Neural cell (in vitro differentiated cells): ENCODE results near the gene KLHDC9. TPM values are rescaled to one million over a fixed set of nuclear protein-coding genes. Genes with fewer than 3 reads are reported as not detected.

Experiments
- H2AFZ ChIP-seq: fragments of 200-600, 300-800 bp; sonication (generic), shearing (Covaris generic); 2 replicates; pipeline ENCODE4 v1.6.0; 2014; ENCODE audit warnings: low read depth, mild to moderate bottlenecking, antibody characterized with exemption, low read length, moderate library complexity
- H3F3A ChIP-seq: fragments of 200-600 bp; shearing (Covaris generic); 2 replicates; pipeline ENCODE4 v1.6.1; 2016; ENCODE audit warnings: mild to moderate bottlenecking, moderate library complexity, mixed read lengths, antibody characterized with exemption, low read length; ENCODE audit not compliant: insufficient read depth, poor library complexity, severe bottlenecking
- H3K27ac ChIP-seq: fragments of 200-600, 300-800 bp; sonication (generic), shearing (Covaris generic); 2 replicates; pipeline ENCODE4 v1.5.1; 2014; ENCODE audit warnings: mild to moderate bottlenecking, low read length, moderate library complexity
- H3K27me3 ChIP-seq: fragments of 300-800, 200-600 bp; sonication (generic), shearing (Covaris generic); 2 replicates; pipeline ENCODE4 v1.6.0; 2014; ENCODE audit warnings: mild to moderate bottlenecking, low read depth, low read length, moderate library complexity; ENCODE audit not compliant: insufficient read depth
- H3K36me3 ChIP-seq: fragments of 300-800, 200-600 bp; sonication (generic), shearing (Covaris generic); 2 replicates; pipeline ENCODE4 v1.5.1; 2014; ENCODE audit warnings: mild to moderate bottlenecking, antibody characterized with exemption, low read length, moderate library complexity; ENCODE audit not compliant: insufficient read depth
- H3K4me2 ChIP-seq: fragments of 300-800, 200-600 bp; sonication (generic), shearing (Covaris generic); 2 replicates; pipeline ENCODE4 v1.6.0; 2014; ENCODE audit warnings: mild to moderate bottlenecking, low read length
- H3K4me3 ChIP-seq: fragments of 300-800, 200-600 bp; sonication (generic), shearing (Covaris generic); 2 replicates; pipeline ENCODE4 v1.5.1; 2014; ENCODE audit warnings: mild to moderate bottlenecking, low read length, moderate library complexity
- H3K79me2 ChIP-seq: fragments of 200-600 bp; shearing (Covaris generic); replicated peaks from 2 replicates; pipeline ENCODE4 v1.6.0; 2014; ENCODE audit warnings: mild to moderate bottlenecking, low read length, moderate library complexity; ENCODE audit not compliant: insufficient read depth
- H3K9ac ChIP-seq: fragments of 300-800, 200-600 bp; sonication (generic), shearing (Covaris generic); 2 replicates; pipeline ENCODE4 v1.6.1; 2016; ENCODE audit warnings: mild to moderate bottlenecking, low read length, mixed read lengths
- H3K9me2 ChIP-seq: fragments of 200-600 bp; shearing (Covaris generic); 2 replicates; pipeline ENCODE4 v1.6.1; 2016; ENCODE audit warnings: mild to moderate bottlenecking, low read length, mixed read lengths; ENCODE audit not compliant: insufficient read depth
- H3K9me3 ChIP-seq: fragments of 200-600, 300-800 bp; sonication (generic), shearing (Covaris generic); 2 replicates; pipeline ENCODE4 v1.6.1; 2016; ENCODE audit warnings: mild to moderate bottlenecking, mixed run types, low read length, moderate library complexity, mixed read lengths
- H4K20me1 ChIP-seq: fragments of 200-600 bp; shearing (Covaris generic); 2 replicates; pipeline ENCODE4 v1.6.1; 2016; ENCODE audit warnings: mild to moderate bottlenecking, mixed run types; ENCODE audit not compliant: insufficient read depth
- EP300 ChIP-seq: fragments of 450-650 bp; conservative IDR thresholded peaks from 2 replicates; pipeline ENCODE4 v1.6.1; 2014; ENCODE audit warnings: antibody characterized with exemption, mild to moderate bottlenecking, moderate library complexity; ENCODE audit not compliant: poor library complexity, severe bottlenecking
- EZH2 ChIP-seq: fragments of 200-600, 300-800 bp; shearing (Covaris generic), sonication (generic); IDR thresholded peaks from 2 replicates; pipeline ENCODE4 v1.6.1; 2014; ENCODE audit warnings: antibody characterized with exemption, low read length, borderline replicate concordance, mild to moderate bottlenecking; ENCODE audit not compliant: insufficient read depth, poor library complexity, severe bottlenecking
- MXI1 ChIP-seq: fragments of 450-650 bp; conservative IDR thresholded peaks from 2 replicates; pipeline ENCODE4 v1.6.1; 2014; ENCODE audit warnings: antibody characterized with exemption, mild to moderate bottlenecking; ENCODE audit not compliant: poor library complexity, severe bottlenecking
- POLR2AphosphoS5 ChIP-seq: IDR thresholded peaks from 2 replicates; pipeline ENCODE4 v1.6.1; 2012
- RAD21 ChIP-seq: fragments of 450-650 bp; conservative IDR thresholded peaks from 2 replicates; pipeline ENCODE4 v1.6.1; 2014; ENCODE audit warnings: antibody characterized with exemption, mild to moderate bottlenecking, moderate library complexity
- SMC3 ChIP-seq: fragments of 450-650 bp; conservative IDR thresholded peaks from 2 replicates; pipeline ENCODE4 v1.6.1; 2014; ENCODE audit warnings: antibody characterized with exemption, mild to moderate bottlenecking, moderate library complexity; ENCODE audit not compliant: poor library complexity
- TAF1 ChIP-seq: IDR thresholded peaks from 2 replicates; pipeline ENCODE4 v1.6.1; 2012; ENCODE audit warnings: low read depth
- polyA plus RNA-seq: library from polyadenylated mRNA; depleted of rRNA; stranded (reverse); fragments of >200 nt; gene quantifications from 2 replicates; pipeline ENCODE4 v1.2.3, GENCODE V29; 2014
- TF ChIP-seq, protein P1 (sequence below): fragments of 450-650 bp; IDR thresholded peaks from 2 replicates; pipeline ENCODE4 v1.5.1; 2014; ENCODE audit warnings: antibody characterized with exemption, mild to moderate bottlenecking, moderate library complexity; ENCODE audit not compliant: poor library complexity, severe bottlenecking
- TF ChIP-seq, protein P2 (sequence below): IDR thresholded peaks from 2 replicates; pipeline ENCODE4 v1.6.1; 2012; ENCODE audit warnings: borderline replicate concordance

Gene KLHDC9
- polyA plus RNA-seq, 1 donor from 2014 or later, result 78.1 TPM

DNA sequence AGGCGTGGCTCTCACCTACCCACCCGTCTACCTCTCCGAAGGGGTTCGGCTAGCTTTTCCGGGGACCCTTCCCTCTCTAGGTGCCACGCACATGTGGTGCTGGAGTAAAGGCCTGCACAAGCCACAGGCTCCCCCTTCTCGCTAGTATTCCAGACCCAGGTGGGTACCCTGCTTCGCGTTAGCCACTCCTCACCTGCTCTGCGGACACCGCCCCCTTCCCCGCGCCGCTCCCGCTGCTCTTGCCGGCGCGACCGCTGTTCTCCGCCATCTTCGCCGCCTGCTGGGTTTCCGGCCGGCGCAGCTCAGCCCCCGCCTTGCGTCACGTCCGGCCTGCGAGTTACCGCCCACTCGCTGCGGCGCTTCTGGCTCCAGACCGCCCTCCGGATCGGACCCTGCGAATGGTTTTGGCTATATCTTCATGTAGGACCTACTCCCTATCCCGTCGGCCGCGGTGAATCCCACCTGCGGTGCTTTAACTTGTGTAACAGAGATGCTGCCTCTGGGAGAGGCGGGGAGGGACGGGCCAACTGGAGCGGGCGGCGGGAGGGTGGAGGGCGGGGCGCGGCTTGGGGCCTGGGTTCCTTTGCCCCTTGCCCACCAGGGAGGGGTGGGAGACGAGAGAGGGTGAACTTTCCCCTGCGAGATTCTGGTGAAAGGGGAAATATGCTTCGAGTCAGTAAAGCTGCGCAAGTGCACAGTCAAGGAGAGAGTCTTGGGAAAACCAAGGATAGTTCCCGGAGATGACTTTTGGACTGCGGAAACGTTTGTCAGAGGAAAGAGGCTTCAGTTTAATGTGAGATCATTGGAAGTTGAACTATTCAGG lies 19.8 kb downstream of the KLHDC9 start, which contains the start of the genes NIT1 and PFDN2:
Gene NIT1 (plus strand): TSS at position 347 of the 823 bp plus-strand sequence. CDS start 72 bp downstream, at position 419.
Gene PFDN2 (minus strand): TSS at position 279 of the 823 bp plus-strand sequence. CDS start 11 bp downstream, at position 268.
- no peaks in the 10 kb centered on the region for H3K9me3 ChIP-seq
- H3K9ac ChIP-seq, result peak within 1 kb of the TSS; percentile 95
- H3K27me3 ChIP-seq, result no peaks in the 10 kb centered on the region
- peak within 1 kb of the TSS; percentile 97 for H3K4me2 ChIP-seq
- H4K20me1 ChIP-seq, result no peaks in the 10 kb centered on the region
- H3F3A ChIP-seq, result no peaks in the 10 kb centered on the region
- H2AFZ ChIP-seq, result peak within 1 kb of the TSS; percentile 99
- no peaks in the 10 kb centered on the region for H3K36me3 ChIP-seq
- TF ChIP-seq EZH2 (no peak), TAF1 (peak; percentile 97), MXI1 (peak; percentile 98), SMC3 (peak; percentile 50), EP300 (peak; percentile 58), RAD21 (peak; percentile 40), POLR2AphosphoS5 (peak; percentile 98)
- TF ChIP-seq, protein P1, sequence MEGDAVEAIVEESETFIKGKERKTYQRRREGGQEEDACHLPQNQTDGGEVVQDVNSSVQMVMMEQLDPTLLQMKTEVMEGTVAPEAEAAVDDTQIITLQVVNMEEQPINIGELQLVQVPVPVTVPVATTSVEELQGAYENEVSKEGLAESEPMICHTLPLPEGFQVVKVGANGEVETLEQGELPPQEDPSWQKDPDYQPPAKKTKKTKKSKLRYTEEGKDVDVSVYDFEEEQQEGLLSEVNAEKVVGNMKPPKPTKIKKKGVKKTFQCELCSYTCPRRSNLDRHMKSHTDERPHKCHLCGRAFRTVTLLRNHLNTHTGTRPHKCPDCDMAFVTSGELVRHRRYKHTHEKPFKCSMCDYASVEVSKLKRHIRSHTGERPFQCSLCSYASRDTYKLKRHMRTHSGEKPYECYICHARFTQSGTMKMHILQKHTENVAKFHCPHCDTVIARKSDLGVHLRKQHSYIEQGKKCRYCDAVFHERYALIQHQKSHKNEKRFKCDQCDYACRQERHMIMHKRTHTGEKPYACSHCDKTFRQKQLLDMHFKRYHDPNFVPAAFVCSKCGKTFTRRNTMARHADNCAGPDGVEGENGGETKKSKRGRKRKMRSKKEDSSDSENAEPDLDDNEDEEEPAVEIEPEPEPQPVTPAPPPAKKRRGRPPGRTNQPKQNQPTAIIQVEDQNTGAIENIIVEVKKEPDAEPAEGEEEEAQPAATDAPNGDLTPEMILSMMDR, result no peak
- TF ChIP-seq, protein P2, sequence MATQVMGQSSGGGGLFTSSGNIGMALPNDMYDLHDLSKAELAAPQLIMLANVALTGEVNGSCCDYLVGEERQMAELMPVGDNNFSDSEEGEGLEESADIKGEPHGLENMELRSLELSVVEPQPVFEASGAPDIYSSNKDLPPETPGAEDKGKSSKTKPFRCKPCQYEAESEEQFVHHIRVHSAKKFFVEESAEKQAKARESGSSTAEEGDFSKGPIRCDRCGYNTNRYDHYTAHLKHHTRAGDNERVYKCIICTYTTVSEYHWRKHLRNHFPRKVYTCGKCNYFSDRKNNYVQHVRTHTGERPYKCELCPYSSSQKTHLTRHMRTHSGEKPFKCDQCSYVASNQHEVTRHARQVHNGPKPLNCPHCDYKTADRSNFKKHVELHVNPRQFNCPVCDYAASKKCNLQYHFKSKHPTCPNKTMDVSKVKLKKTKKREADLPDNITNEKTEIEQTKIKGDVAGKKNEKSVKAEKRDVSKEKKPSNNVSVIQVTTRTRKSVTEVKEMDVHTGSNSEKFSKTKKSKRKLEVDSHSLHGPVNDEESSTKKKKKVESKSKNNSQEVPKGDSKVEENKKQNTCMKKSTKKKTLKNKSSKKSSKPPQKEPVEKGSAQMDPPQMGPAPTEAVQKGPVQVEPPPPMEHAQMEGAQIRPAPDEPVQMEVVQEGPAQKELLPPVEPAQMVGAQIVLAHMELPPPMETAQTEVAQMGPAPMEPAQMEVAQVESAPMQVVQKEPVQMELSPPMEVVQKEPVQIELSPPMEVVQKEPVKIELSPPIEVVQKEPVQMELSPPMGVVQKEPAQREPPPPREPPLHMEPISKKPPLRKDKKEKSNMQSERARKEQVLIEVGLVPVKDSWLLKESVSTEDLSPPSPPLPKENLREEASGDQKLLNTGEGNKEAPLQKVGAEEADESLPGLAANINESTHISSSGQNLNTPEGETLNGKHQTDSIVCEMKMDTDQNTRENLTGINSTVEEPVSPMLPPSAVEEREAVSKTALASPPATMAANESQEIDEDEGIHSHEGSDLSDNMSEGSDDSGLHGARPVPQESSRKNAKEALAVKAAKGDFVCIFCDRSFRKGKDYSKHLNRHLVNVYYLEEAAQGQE, result peak; percentile 93
- H3K9me2 ChIP-seq, result no peaks in the 10 kb centered on the region
- H3K4me3 ChIP-seq, result peak within 1 kb of the TSS; percentile 99
- peaks cover 45% of the 10 kb centered on the region for H3K79me2 ChIP-seq
- H3K27ac ChIP-seq, result peak within 1 kb of the TSS; percentile 98

DNA sequence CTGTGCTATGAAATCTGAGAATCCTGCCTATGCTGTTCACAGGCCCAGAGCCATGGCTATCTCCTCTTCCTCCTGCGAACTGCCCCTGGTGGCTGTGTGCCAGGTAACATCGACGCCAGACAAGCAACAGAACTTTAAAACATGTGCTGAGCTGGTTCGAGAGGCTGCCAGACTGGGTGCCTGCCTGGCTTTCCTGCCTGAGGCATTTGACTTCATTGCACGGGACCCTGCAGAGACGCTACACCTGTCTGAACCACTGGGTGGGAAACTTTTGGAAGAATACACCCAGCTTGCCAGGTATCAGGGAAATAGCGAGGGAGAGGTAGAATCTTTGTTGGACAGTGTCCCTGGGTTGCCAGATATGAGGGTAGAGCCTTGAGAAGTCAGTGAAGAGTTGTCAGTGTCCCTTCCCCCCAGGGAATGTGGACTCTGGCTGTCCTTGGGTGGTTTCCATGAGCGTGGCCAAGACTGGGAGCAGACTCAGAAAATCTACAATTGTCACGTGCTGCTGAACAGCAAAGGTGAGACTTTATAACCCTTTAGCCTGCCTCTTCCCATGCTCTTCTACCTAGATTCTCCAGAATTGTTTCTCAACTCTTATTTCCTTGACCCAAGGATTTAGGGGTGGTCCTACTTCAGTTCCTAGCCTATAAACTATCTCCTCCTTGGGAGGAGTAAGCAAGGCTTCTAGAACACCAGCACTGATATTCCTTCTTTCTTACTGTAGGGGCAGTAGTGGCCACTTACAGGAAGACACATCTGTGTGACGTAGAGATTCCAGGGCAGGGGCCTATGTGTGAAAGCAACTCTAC lies 21.1 kb downstream of the KLHDC9 start:
- H4K20me1 ChIP-seq, result no peaks in the 10 kb centered on the region
- no peak overlapping the region for H2AFZ ChIP-seq
- H3K9ac ChIP-seq, result peak overlapping the region; percentile 95
- no peaks in the 10 kb centered on the region for H3K9me3 ChIP-seq
- peaks cover 34% of the 10 kb centered on the region for H3K79me2 ChIP-seq
- no peaks in the 10 kb centered on the region for H3F3A ChIP-seq
- peak; percentile 13 for TF ChIP-seq RAD21
- TF ChIP-seq, protein P1, result peak; percentile 57
- no peak for TF ChIP-seq TAF1
- no peaks in the 10 kb centered on the region for H3K36me3 ChIP-seq
- peak overlapping the region; percentile 99 for H3K4me3 ChIP-seq
- no peaks in the 10 kb centered on the region for H3K27me3 ChIP-seq
- no peak overlapping the region for H3K27ac ChIP-seq
- peak overlapping the region; percentile 69 for H3K4me2 ChIP-seq
- H3K9me2 ChIP-seq, result no peaks in the 10 kb centered on the region
